ENCODE measurements around the gene ACVR1. TPM values are rescaled to one million over a fixed set of nuclear protein-coding genes. Genes with fewer than 3 reads are reported as not detected.

Gene ACVR1
- total and polyA plus RNA-seq, 9 of the 15 experiments (the other 6 are each of a cell fraction or from before 2014, with no cell fraction given) = 3.8 to 14.3 (median 6.9) TPM

GRCh38 chr2:157835006-157835405 lies 41.1 kb downstream of the ACVR1 start:
- Histone ChIP-seq H3K4me2 (ENCODE audit: insufficient read depth, low read length) (no peak overlapping the region), H3K4me3 (no peak overlapping the region), H3K79me2 (ENCODE audit: control insufficient read depth, insufficient read depth, low read length) (peaks cover 19% of the 10 kb centered on the region; the same call in 2 of the 3 replicates), H3K27me3 (ENCODE audit: control insufficient read depth in 2 of 2, insufficient read depth in 2 of 2, low read length in 2 of 2) (no peaks in the 10 kb centered on the region), H4K20me1 (replicated peaks; ENCODE audit: control insufficient read depth, insufficient read depth, low read length) (no peaks in the 10 kb centered on the region), H2AFZ (ENCODE audit: low read depth, low read length) (no peak overlapping the region), H3K36me3 (ENCODE audit: control insufficient read depth, insufficient read depth, low read length) (no peaks in the 10 kb centered on the region; the same call in 2 of the 3 replicates), H3K4me1 (replicated peaks in 1 of 2; ENCODE audit: control insufficient read depth in 2 of 2, insufficient read depth in 2 of 2, low read length in 2 of 2) (peaks cover 8 to 46% of the 10 kb centered on the region in 2 experiments; a peak in 4 of 5 replicates), H3K9me1 (ENCODE audit: control insufficient read depth, insufficient read depth, low read length) (no peaks in the 10 kb centered on the region), H3K9ac (ENCODE audit: insufficient read depth in 1 of 2, low read depth in 2 of 2, low read length in 2 of 2) (no peak overlapping the region), H3K9me3 (replicated peaks; ENCODE audit: control insufficient read depth, insufficient read depth, low read depth, low read length) (no peaks in the 10 kb centered on the region), H3K27ac (ENCODE audit: extremely low read depth, low read depth, low read length) (no peak overlapping the region)
- ChIA-PET POLR2A (no interaction called here), CTCF (ENCODE audit: low intra/inter-chr PET ratio) (no interaction called here)
- in situ Hi-C loops (cut with MboI) (no loop called here), intact Hi-C loops (cut with micrococcal nuclease) (loop anchor here (5.0 kb wide), 1 partner anchor 172 kb away; no protein-coding TSS in a partner anchor)
- WGBS (ENCODE audit: insufficient coverage, low coverage, missing lambda C conversion rate) = 94% methylated on average over 4 of the region's 4 CpGs
- FAIRE-seq (no peak), DNase-seq (ENCODE audit: extremely low read depth in 1 of 4, low spot score in 3 of 4) (no peak), ATAC-seq (no peak)
- TF ChIP-seq RBM25 (IDR thresholded peaks at IDR 0.05; ENCODE audit: low read depth, low read length, severe bottlenecking) (no peak), ATF1 (CRISPR knock-in tag; IDR thresholded peaks at IDR 0.05) (no peak), ATF1 (tag; IDR thresholded peaks at IDR 0.05) (no peak), KAT2B (IDR thresholded peaks at IDR 0.05; ENCODE audit: low read depth, low read length) (no peak), AFF4 (CRISPR knock-in tag; IDR thresholded peaks at IDR 0.05) (no peak)
- no TSS peak for BruUV-seq (replicated peaks)

Measured in K562 (cell line).